Osteoblast (primary cell): ENCODE data around the gene EXOC4. TPM values are rescaled to one million over a fixed set of nuclear protein-coding genes. Genes with fewer than 3 reads are reported as not detected.

Experiments used
- DNase-seq: peaks from one replicate; pipeline ENCODE4 v3.0.0; 2011; ENCODE audit warnings: low spot score, mixed read lengths; ENCODE audit not compliant: insufficient read length; ENCODE audit errors: missing footprints
- H2AFZ ChIP-seq: 2 replicates; pipeline ENCODE4 v1.6.0; 2011; ENCODE audit warnings: mild to moderate bottlenecking, low read length
- H3K27ac ChIP-seq: 2 replicates; pipeline ENCODE4 v1.5.1; 2011; ENCODE audit warnings: mild to moderate bottlenecking, low read depth, low read length, moderate library complexity
- H3K27me3 ChIP-seq: 2 replicates; pipeline ENCODE4 v1.6.0; 2012; ENCODE audit warnings: mild to moderate bottlenecking, control low read depth, inconsistent platforms, low read length, moderate library complexity; ENCODE audit not compliant: insufficient read depth
- H3K36me3 ChIP-seq: 2 replicates; pipeline ENCODE4 v1.5.1; 2011; ENCODE audit warnings: mild to moderate bottlenecking, low read length, control low read depth, moderate library complexity; ENCODE audit not compliant: insufficient read depth
- H3K4me1 ChIP-seq: 2 replicates; pipeline ENCODE4 v1.5.1; 2011; ENCODE audit warnings: mild to moderate bottlenecking, low read length, control low read depth, moderate library complexity; ENCODE audit not compliant: insufficient read depth
- H3K4me2 ChIP-seq: 2 replicates; pipeline ENCODE4 v1.6.0; 2011; ENCODE audit warnings: mild to moderate bottlenecking, low read length; ENCODE audit not compliant: insufficient read depth
- H3K4me3 ChIP-seq: fragments of 200-600 bp; sonication (generic); 3 replicates; pipeline ENCODE4 v1.5.1; 2012; ENCODE audit warnings: mild to moderate bottlenecking, low read length, inconsistent platforms; ENCODE audit not compliant: insufficient read depth
- H3K79me2 ChIP-seq: 2 replicates; pipeline ENCODE4 v1.6.0; 2012; ENCODE audit warnings: mild to moderate bottlenecking, low read length, control low read depth, inconsistent platforms; ENCODE audit not compliant: insufficient read depth
- H3K9me3 ChIP-seq: 2 replicates; pipeline ENCODE4 v1.5.1; 2011; ENCODE audit warnings: low read depth, low read length, control low read depth
- H4K20me1 ChIP-seq: 2 replicates; pipeline ENCODE4 v1.6.0; 2012; ENCODE audit warnings: mild to moderate bottlenecking, low read length, control low read depth; ENCODE audit not compliant: insufficient read depth
- CTCF ChIP-seq: IDR thresholded peaks from 2 replicates; pipeline ENCODE4 v1.5.1; 2011; ENCODE audit warnings: mild to moderate bottlenecking, low read depth, low read length, moderate library complexity; ENCODE audit errors: extremely low read depth
- total RNA-seq: library from RNA; depleted of rRNA; stranded (reverse); fragments of >200 nt; gene quantifications from 2 replicates; pipeline ENCODE4 v1.2.3, GENCODE V29; 2012

Gene EXOC4
- total RNA-seq, 1 donor: 134 TPM

GRCh38 chr7:133746305-133746704 is 493.4 kb downstream of the EXOC4 start:
- no peak for DNase-seq
- Histone ChIP-seq H3K36me3 (no peaks in the 10 kb centered on the region), H3K27me3 (no peaks in the 10 kb centered on the region), H3K4me3 (no peak overlapping the region), H3K4me2 (no peak overlapping the region), H3K9me3 (no peaks in the 10 kb centered on the region), H3K4me1 (no peaks in the 10 kb centered on the region), H2AFZ (no peak overlapping the region), H3K27ac (no peak overlapping the region), H4K20me1 (no peaks in the 10 kb centered on the region), H3K79me2 (no peaks in the 10 kb centered on the region)
- no peak for TF ChIP-seq CTCF

- Histone ChIP-seq H3K4me3 (no peak overlapping the region), H3K36me3 (no peaks in the 10 kb centered on the region), H3K4me2 (no peak overlapping the region), H3K9me3 (no peaks in the 10 kb centered on the region), H3K27me3 (no peaks in the 10 kb centered on the region), H2AFZ (no peak overlapping the region), H3K79me2 (no peaks in the 10 kb centered on the region), H3K27ac (no peak overlapping the region), H4K20me1 (no peaks in the 10 kb centered on the region), H3K4me1 (no peaks in the 10 kb centered on the region)
- TF ChIP-seq CTCF: no peak
- DNase-seq: no peak
Observed at GRCh38 chr7:133746847-133747246, 494.0 kb downstream of the EXOC4 start.

GRCh38 chr7:133748443-133749407 is 495.8 kb downstream of the EXOC4 start:
- Histone ChIP-seq H3K4me3 (no peak overlapping the region), H3K27ac (no peak overlapping the region), H3K9me3 (no peaks in the 10 kb centered on the region), H2AFZ (no peak overlapping the region), H3K4me2 (no peak overlapping the region), H3K79me2 (no peaks in the 10 kb centered on the region), H4K20me1 (no peaks in the 10 kb centered on the region), H3K4me1 (no peaks in the 10 kb centered on the region), H3K36me3 (no peaks in the 10 kb centered on the region), H3K27me3 (no peaks in the 10 kb centered on the region)
- no peak for DNase-seq
- no peak for TF ChIP-seq CTCF

GRCh38 chr7:133750287-133750686 is 497.4 kb downstream of the EXOC4 start:
- DNase-seq: no peak
- H3K4me1 ChIP-seq: no peaks in the 10 kb centered on the region

More at GRCh38 chr7:133750287-133750686, 497.4 kb downstream of the EXOC4 start:
- Histone ChIP-seq H3K4me2 (no peak overlapping the region), H3K79me2 (no peaks in the 10 kb centered on the region), H3K9me3 (no peaks in the 10 kb centered on the region), H3K27ac (no peak overlapping the region), H3K36me3 (no peaks in the 10 kb centered on the region), H3K4me3 (no peak overlapping the region), H3K27me3 (no peaks in the 10 kb centered on the region), H2AFZ (no peak overlapping the region), H4K20me1 (no peaks in the 10 kb centered on the region)
- no peak for TF ChIP-seq CTCF
